Right atrium auricular region (tissue), 2 donors: ENCODE results near the gene KRTAP10-1. TPM values are rescaled to one million over a fixed set of nuclear protein-coding genes. Genes with fewer than 3 reads are reported as not detected.

Experiments
- DNase-seq: peaks from one replicate; pipeline ENCODE4 v3.0.0-alpha.2; 2019; ENCODE audit warnings: low spot score
- H3K27ac ChIP-seq, 2 donors: fragments of 200-600 bp; sonication (generic); 1 replicate in 1 of 2; 2 replicates in 1 of 2; pipeline ENCODE4 v1.5.1; 2016 to 2019
- H3K27me3 ChIP-seq, 2 donors: fragments of 200-600 bp; sonication (generic); one replicate each; pipeline versions ENCODE4 v1.5.1 to v1.6.0; 2017 to 2019
- H3K36me3 ChIP-seq: fragments of 200-600 bp; sonication (generic); one replicate; pipeline ENCODE4 v1.5.1; 2016
- H3K4me1 ChIP-seq, 2 donors: fragments of 200-600 bp; sonication (generic); one replicate each; pipeline versions ENCODE4 v1.5.1 to v1.6.0; 2017 to 2019
- H3K4me3 ChIP-seq, 2 donors: fragments of 200-600 bp; sonication (generic); 1 replicate in 1 of 2; 2 replicates in 1 of 2; pipeline ENCODE4 v1.5.1; 2017 to 2019; ENCODE audit warnings: mild to moderate bottlenecking in 1 of 2, moderate library complexity in 1 of 2
- H3K9me3 ChIP-seq, 2 donors: fragments of 200-600 bp; sonication (generic); one replicate each; pipeline ENCODE4 v1.5.1; 2019
- CTCF ChIP-seq, 2 donors: fragments of 200-600 bp; sonication (generic); IDR thresholded peaks; one replicate each; pipeline ENCODE4 v1.5.1; 2019; ENCODE audit warnings: antibody characterized with exemption in 2 of 2
- total RNA-seq, 2 donors: library from RNA; depleted of rRNA; stranded (reverse); fragments of >200 nt; gene quantifications; one replicate each; pipeline ENCODE4 v1.1.0, GENCODE V29; 2016

Gene KRTAP10-1
- total RNA-seq, 2 donors from 2014 or later, result not detected

- DNase-seq, result no peak
- H3K27ac ChIP-seq, result no peak overlapping the region
- H3K9me3 ChIP-seq, result no peaks in the 10 kb centered on the region
- H3K36me3 ChIP-seq, result no peaks in the 10 kb centered on the region
- H3K27me3 ChIP-seq, result no peaks in the 10 kb centered on the region
- no peak overlapping the region for H3K4me3 ChIP-seq
- no peaks in the 10 kb centered on the region for H3K4me1 ChIP-seq
- TF ChIP-seq CTCF (IDR thresholded peaks at IDR 0.05), result no peak
Measured at GRCh38 chr21:44521928-44522752, 17.9 kb downstream of the KRTAP10-1 start.

GRCh38 chr21:44521301-44521927, 18.6 kb downstream of the KRTAP10-1 start:
- no peaks in the 10 kb centered on the region for H3K4me1 ChIP-seq
- no peak for TF ChIP-seq CTCF (IDR thresholded peaks at IDR 0.05)
- H3K27me3 ChIP-seq, result no peaks in the 10 kb centered on the region
- no peak overlapping the region for H3K27ac ChIP-seq
- no peak overlapping the region for H3K4me3 ChIP-seq
- DNase-seq, result no peak
- H3K36me3 ChIP-seq, result no peaks in the 10 kb centered on the region
- H3K9me3 ChIP-seq, result no peaks in the 10 kb centered on the region

GRCh38 chr21:44520326-44521300, 19.4 kb downstream of the KRTAP10-1 start:
- H3K36me3 ChIP-seq, result no peaks in the 10 kb centered on the region
- no peak overlapping the region for H3K4me3 ChIP-seq
- TF ChIP-seq CTCF (IDR thresholded peaks at IDR 0.05), result no peak
- H3K27me3 ChIP-seq, result no peaks in the 10 kb centered on the region
- H3K27ac ChIP-seq, result no peak overlapping the region
- DNase-seq, result no peak
- no peaks in the 10 kb centered on the region for H3K9me3 ChIP-seq
- no peaks in the 10 kb centered on the region for H3K4me1 ChIP-seq

GRCh38 chr21:44519346-44520325, 20.4 kb downstream of the KRTAP10-1 start:
- Histone ChIP-seq H3K27me3 (no peaks in the 10 kb centered on the region), H3K27ac (no peak overlapping the region), H3K4me3 (no peak overlapping the region), H3K4me1 (no peaks in the 10 kb centered on the region), H3K9me3 (no peaks in the 10 kb centered on the region), H3K36me3 (no peaks in the 10 kb centered on the region)
- no peak for TF ChIP-seq CTCF (IDR thresholded peaks at IDR 0.05)
- no peak for DNase-seq

- DNase-seq, result no peak
- Histone ChIP-seq H3K27ac (no peak overlapping the region), H3K9me3 (no peaks in the 10 kb centered on the region), H3K27me3 (no peaks in the 10 kb centered on the region), H3K36me3 (no peaks in the 10 kb centered on the region), H3K4me3 (no peak overlapping the region), H3K4me1 (no peaks in the 10 kb centered on the region)
- TF ChIP-seq CTCF (IDR thresholded peaks at IDR 0.05), result no peak
Measured at GRCh38 chr21:44518686-44519085, 21.3 kb downstream of the KRTAP10-1 start.
